ENCODE results near the gene CFAP100. TPM values are rescaled to one million over a fixed set of nuclear protein-coding genes. Genes with fewer than 3 reads are reported as not detected.

Gene CFAP100
- total RNA-seq, 1 donor from 2014 or later = not detected

DNA sequence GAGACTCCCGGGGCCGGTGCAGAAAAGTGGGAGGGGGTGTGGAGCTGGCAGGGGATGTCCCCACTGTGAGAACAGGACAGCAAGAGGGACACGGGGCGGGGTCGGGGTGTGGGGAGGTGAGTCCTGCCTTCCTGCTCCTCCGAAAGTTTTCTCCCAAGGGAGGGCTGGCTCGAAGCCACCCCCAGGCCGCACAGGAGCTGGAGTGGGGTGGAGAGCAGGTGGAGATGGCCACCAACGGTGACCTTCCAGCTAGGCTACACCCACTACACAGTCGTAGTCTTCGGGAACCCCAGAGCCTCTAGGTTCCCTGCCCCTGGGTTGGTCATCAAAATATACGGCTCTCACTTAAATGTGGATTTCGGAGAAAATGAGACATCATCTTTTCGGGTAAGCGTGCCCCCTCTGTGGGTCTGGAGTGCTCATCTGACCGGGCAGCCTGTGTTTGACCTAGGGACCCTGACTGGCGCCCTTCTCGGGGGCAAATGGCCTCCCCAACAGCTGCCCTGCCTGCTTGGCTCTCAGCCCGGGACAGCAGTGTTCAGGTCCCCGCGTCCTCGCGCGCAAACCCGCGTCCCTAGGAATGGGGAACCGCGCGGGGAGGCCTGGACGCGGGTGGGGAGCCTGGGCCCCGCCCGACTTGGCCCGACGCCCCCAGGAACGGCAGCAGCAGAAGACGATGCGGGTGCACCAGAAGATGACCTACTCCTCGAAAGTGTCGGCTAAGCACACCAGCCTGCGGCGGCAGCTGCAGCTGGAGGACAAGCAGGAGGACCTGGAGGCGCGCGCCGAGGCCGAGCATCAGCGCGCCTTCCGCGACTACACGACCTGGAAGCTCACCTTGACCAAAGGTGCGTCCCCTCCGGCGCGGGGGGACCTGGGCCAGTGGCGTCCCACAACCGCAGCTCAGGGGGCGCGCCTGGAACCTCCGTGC is 21.2 kb downstream of the CFAP100 start:
- TF ChIP-seq CTCF (IDR thresholded peaks at IDR 0.05; ENCODE audit: borderline replicate concordance) = no peak
- H3K4me3 ChIP-seq = no peak overlapping the region
- no peaks in the 10 kb centered on the region for H3K36me3 ChIP-seq
- intact Hi-C loops (cut with micrococcal nuclease) = no loop called here
- H3K4me1 ChIP-seq = peaks cover 5% of the 10 kb centered on the region
- H3K27me3 ChIP-seq (ENCODE audit: low read depth) = peaks cover 70% of the 10 kb centered on the region
- no peak for DNase-seq
- no peak overlapping the region for H3K27ac ChIP-seq (replicated peaks)
- no peaks in the 10 kb centered on the region for H3K9me3 ChIP-seq (replicated peaks)

DNA sequence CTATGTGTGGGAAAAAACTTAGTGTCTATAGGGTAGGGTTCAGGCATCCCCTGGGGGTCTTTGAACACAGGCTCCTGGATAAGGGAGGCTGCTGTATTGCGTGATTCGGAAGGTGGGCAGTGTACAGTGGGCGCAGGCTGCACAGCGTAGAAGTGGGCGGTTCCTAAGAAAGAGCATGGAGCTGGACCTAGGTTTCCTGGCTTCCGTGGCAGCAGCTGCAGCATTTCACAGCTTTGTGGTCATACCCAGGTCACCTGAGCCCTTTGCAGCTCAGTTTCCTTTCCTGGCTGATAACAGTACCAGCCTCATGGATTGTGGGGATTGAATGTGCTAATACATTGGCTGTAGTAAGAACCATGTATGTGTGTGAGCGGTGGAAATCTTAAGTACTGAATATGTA is 22.2 kb downstream of the CFAP100 start:
- TF ChIP-seq CTCF (IDR thresholded peaks at IDR 0.05; ENCODE audit: borderline replicate concordance) = no peak
- H3K27ac ChIP-seq (replicated peaks) = no peak overlapping the region
- DNase-seq = no peak
- H3K36me3 ChIP-seq = no peaks in the 10 kb centered on the region
- H3K27me3 ChIP-seq (ENCODE audit: low read depth) = peaks cover 69% of the 10 kb centered on the region
- peaks cover 5% of the 10 kb centered on the region for H3K4me1 ChIP-seq
- no peak overlapping the region for H3K4me3 ChIP-seq
- H3K9me3 ChIP-seq (replicated peaks) = no peaks in the 10 kb centered on the region
- intact Hi-C loops (cut with micrococcal nuclease) = no loop called here

GRCh38 chr3:126417515-126417914 is 22.8 kb downstream of the CFAP100 start:
- no peaks in the 10 kb centered on the region for H3K36me3 ChIP-seq
- peaks cover 5% of the 10 kb centered on the region for H3K4me1 ChIP-seq
- H3K4me3 ChIP-seq = no peak overlapping the region
- H3K27ac ChIP-seq (replicated peaks) = no peak overlapping the region
- no peak for DNase-seq
- no peak for TF ChIP-seq CTCF (IDR thresholded peaks at IDR 0.05; ENCODE audit: borderline replicate concordance)
- H3K27me3 ChIP-seq (ENCODE audit: low read depth) = peaks cover 64% of the 10 kb centered on the region
- H3K9me3 ChIP-seq (replicated peaks) = no peaks in the 10 kb centered on the region
- intact Hi-C loops (cut with micrococcal nuclease) = no loop called here

GRCh38 chr3:126417981-126418530 is 23.3 kb downstream of the CFAP100 start:
- peaks cover 59% of the 10 kb centered on the region for H3K27me3 ChIP-seq (ENCODE audit: low read depth)

GRCh38 chr3:126418661-126419131 is 24.0 kb downstream of the CFAP100 start:
- Histone ChIP-seq H3K4me3 (no peak overlapping the region), H3K4me1 (peaks cover 5% of the 10 kb centered on the region), H3K27me3 (ENCODE audit: low read depth) (peaks cover 52% of the 10 kb centered on the region), H3K36me3 (no peaks in the 10 kb centered on the region), H3K27ac (replicated peaks) (no peak overlapping the region), H3K9me3 (replicated peaks) (no peaks in the 10 kb centered on the region)
- no peak for TF ChIP-seq CTCF (IDR thresholded peaks at IDR 0.05; ENCODE audit: borderline replicate concordance)
- no peak for DNase-seq
- intact Hi-C loops (cut with micrococcal nuclease) = no loop called here

More at GRCh38 chr3:126417981-126418530, 23.3 kb downstream of the CFAP100 start:
- DNase-seq = no peak
- peaks cover 5% of the 10 kb centered on the region for H3K4me1 ChIP-seq
- TF ChIP-seq CTCF (IDR thresholded peaks at IDR 0.05; ENCODE audit: borderline replicate concordance) = no peak
- no peak overlapping the region for H3K27ac ChIP-seq (replicated peaks)
- H3K4me3 ChIP-seq = no peak overlapping the region
- intact Hi-C loops (cut with micrococcal nuclease) = no loop called here
- no peaks in the 10 kb centered on the region for H3K36me3 ChIP-seq
- H3K9me3 ChIP-seq (replicated peaks) = no peaks in the 10 kb centered on the region

Measured in left ventricle myocardium inferior (tissue), 1 donor.